H9 (cell line): ENCODE results near the gene NDRG2. TPM values are rescaled to one million over a fixed set of nuclear protein-coding genes. Genes with fewer than 3 reads are reported as not detected.
A peak's percentile ranks its signal among the peaks of the same experiment; 100 is the strongest.

Source experiments
- DNase-seq: peaks from one replicate; pipeline ENCODE4 v3.0.0-alpha.2; 2017
- H2AFZ ChIP-seq: one replicate; pipeline ENCODE4 v1.6.1; 2013; ENCODE audit warnings: mild to moderate bottlenecking, low read length, control low read depth, moderate library complexity
- H2AK5ac ChIP-seq: 2 replicates; pipeline ENCODE4 v1.6.1; 2013; ENCODE audit warnings: low read length, control low read depth, mixed read lengths; ENCODE audit not compliant: insufficient read length
- H2BK120ac ChIP-seq: one replicate; pipeline ENCODE4 v1.6.1; 2013; ENCODE audit warnings: low read depth, mild to moderate bottlenecking, low read length, control low read depth, inconsistent platforms; ENCODE audit not compliant: poor library complexity, severe bottlenecking
- H2BK12ac ChIP-seq: 2 replicates; pipeline ENCODE4 v1.6.1; 2013; ENCODE audit warnings: low read length, control low read depth, mixed read lengths, low read depth; ENCODE audit not compliant: insufficient read length
- H2BK15ac ChIP-seq: 2 replicates; pipeline ENCODE4 v1.6.1; 2013; ENCODE audit warnings: low read depth, low read length, control low read depth
- H2BK20ac ChIP-seq: one replicate; pipeline ENCODE4 v1.6.1; 2013; ENCODE audit warnings: low read depth, mild to moderate bottlenecking, low read length, control low read depth, inconsistent platforms; ENCODE audit not compliant: poor library complexity, severe bottlenecking
- H2BK5ac ChIP-seq: 2 replicates; pipeline ENCODE4 v1.6.1; 2013; ENCODE audit warnings: low read length, control low read depth, mixed read lengths; ENCODE audit not compliant: insufficient read length
- H3K14ac ChIP-seq: 2 replicates; pipeline ENCODE4 v1.6.1; 2013; ENCODE audit warnings: low read length, control low read depth; ENCODE audit not compliant: insufficient read depth
- H3K18ac ChIP-seq: 2 replicates; pipeline ENCODE4 v1.6.1; 2013; ENCODE audit warnings: low read depth, mild to moderate bottlenecking, mixed read lengths, low read length, control low read depth; ENCODE audit not compliant: insufficient read length
- H3K23ac ChIP-seq: 2 replicates; pipeline ENCODE4 v1.6.1; 2013; ENCODE audit warnings: low read length, control low read depth, mixed read lengths, low read depth; ENCODE audit not compliant: insufficient read length
- H3K23me2 ChIP-seq: 2 replicates; pipeline ENCODE4 v1.6.1; 2013; ENCODE audit warnings: low read depth, mild to moderate bottlenecking, mixed read lengths, low read length, control low read depth; ENCODE audit not compliant: insufficient read length, poor library complexity, severe bottlenecking
- H3K27ac ChIP-seq: 2 replicates; pipeline ENCODE4 v1.5.1; 2013; ENCODE audit warnings: low read length, control low read depth, mixed read lengths, low read depth; ENCODE audit not compliant: insufficient read length
- H3K27me3 ChIP-seq: 2 replicates; pipeline ENCODE4 v1.6.1; 2013; ENCODE audit warnings: low read length, control low read depth, inconsistent platforms; ENCODE audit not compliant: insufficient read depth
- H3K4ac ChIP-seq: 2 replicates; pipeline ENCODE4 v1.6.1; 2013; ENCODE audit warnings: low read depth, mild to moderate bottlenecking, control low read depth, inconsistent platforms, low read length, moderate library complexity
- H3K4me1 ChIP-seq: 2 replicates; pipeline ENCODE4 v1.6.1; 2013; ENCODE audit warnings: low read length, control low read depth, inconsistent platforms; ENCODE audit not compliant: insufficient read depth
- H3K4me2 ChIP-seq: 2 replicates; pipeline ENCODE4 v1.6.1; 2013; ENCODE audit warnings: low read length, control low read depth, mixed read lengths; ENCODE audit not compliant: insufficient read length, insufficient read depth
- H3K56ac ChIP-seq: 2 replicates; pipeline ENCODE4 v1.6.1; 2013; ENCODE audit warnings: low read depth, mild to moderate bottlenecking, mixed read lengths, low read length, control low read depth; ENCODE audit not compliant: insufficient read length
- H3K79me1 ChIP-seq: 2 replicates; pipeline ENCODE4 v1.6.1; 2013; ENCODE audit warnings: low read depth, mild to moderate bottlenecking, moderate library complexity, low read length, control low read depth, inconsistent platforms; ENCODE audit not compliant: insufficient read depth, poor library complexity, severe bottlenecking
- H3K79me2 ChIP-seq: 2 replicates; pipeline ENCODE4 v1.6.1; 2013; ENCODE audit warnings: low read length, control low read depth, inconsistent platforms; ENCODE audit not compliant: insufficient read depth
- H3K9ac ChIP-seq: 2 replicates; pipeline ENCODE4 v1.6.1; 2013; ENCODE audit warnings: low read length, control low read depth, mixed read lengths; ENCODE audit not compliant: insufficient read length; ENCODE audit errors: extremely low read depth
- H3K9me3 ChIP-seq: one replicate; pipeline ENCODE4 v1.6.1; 2013; ENCODE audit warnings: low read depth, low read length, inconsistent platforms; ENCODE audit not compliant: control insufficient read depth
- H3T11ph ChIP-seq: one replicate; pipeline ENCODE4 v1.6.1; 2013; ENCODE audit warnings: mild to moderate bottlenecking, low read length, control low read depth, inconsistent platforms
- H4K20me1 ChIP-seq: one replicate; pipeline ENCODE4 v1.6.1; 2013; ENCODE audit not compliant: control insufficient read depth, insufficient read length, insufficient read depth
- H4K5ac ChIP-seq: 2 replicates; pipeline ENCODE4 v1.6.1; 2013; ENCODE audit warnings: low read depth, mild to moderate bottlenecking, mixed read lengths, low read length, control low read depth; ENCODE audit not compliant: insufficient read length
- H4K8ac ChIP-seq: replicated peaks from 2 replicates; pipeline ENCODE4 v1.6.1; 2013; ENCODE audit warnings: low read length, control low read depth, mixed read lengths, low read depth; ENCODE audit not compliant: insufficient read length
- H4K91ac ChIP-seq: 2 replicates; pipeline ENCODE4 v1.6.1; 2013; ENCODE audit warnings: low read depth, mild to moderate bottlenecking, moderate library complexity, mixed read lengths, low read length, control low read depth; ENCODE audit not compliant: insufficient read length
- H3K27ac Mint-ChIP-seq, 3 experiments: 2 replicates in 2 of 3; 3 replicates in 1 of 3; pipeline ENCODE4 v1.8.0; 2020 to 2021; ENCODE audit warnings: mixed read lengths in 3 of 3, mild to moderate bottlenecking in 1 of 3, moderate library complexity in 1 of 3
- H3K27me3 Mint-ChIP-seq: 2 replicates; pipeline ENCODE4 v1.8.0; 2021; ENCODE audit warnings: low read depth, mild to moderate bottlenecking, moderate library complexity, mixed read lengths
- H3K36me3 Mint-ChIP-seq, 3 experiments: 2 replicates in 2 of 3; 3 replicates in 1 of 3; pipeline ENCODE4 v1.8.0; 2020 to 2021; ENCODE audit warnings: low read depth in 3 of 3, mixed read lengths in 3 of 3; ENCODE audit not compliant: insufficient read depth in 1 of 3
- H3K4me1 Mint-ChIP-seq, 2 experiments: 2 replicates each; pipeline ENCODE4 v1.8.0; 2020; ENCODE audit warnings: mixed read lengths in 2 of 2
- H3K4me3 Mint-ChIP-seq, 2 experiments: 2 replicates in 1 of 2; 3 replicates in 1 of 2; pipeline ENCODE4 v1.8.0; 2020 to 2021; ENCODE audit warnings: mild to moderate bottlenecking in 2 of 2, mixed read lengths in 2 of 2, moderate library complexity in 1 of 2
- H3K9me3 Mint-ChIP-seq, 2 experiments: 2 replicates in 1 of 2; 3 replicates in 1 of 2; pipeline ENCODE4 v1.8.0; 2020; ENCODE audit warnings: mild to moderate bottlenecking in 2 of 2, mixed read lengths in 2 of 2, moderate library complexity in 1 of 2
- CTCF ChIP-seq: fragments of 200-600 bp; sonication (generic); conservative IDR thresholded peaks from 3 replicates; pipeline ENCODE4 v1.8.0; 2021; ENCODE audit warnings: antibody characterized with exemption, mild to moderate bottlenecking
- WGBS: extraction: QIAGEN DNeasy Blood & Tissue Kit; methylation state at CpG from one replicate; pipeline ENCODE4 v1.1.7; 2013; ENCODE audit warnings: missing lambda C conversion rate, low lambda C conversion rate, mixed read lengths; ENCODE audit not compliant: insufficient read length; ENCODE audit errors: extremely low coverage; 5-methylcytosine and 5-hydroxymethylcytosine counted together
- total RNA-seq: library from RNA; stranded (reverse); gene quantifications from 2 replicates; pipeline ENCODE4 v1.2.1, GENCODE V29; 2021

NDRG2 gene
- total RNA-seq, 1 experiment from 2014 or later = 20.6 TPM

DNA sequence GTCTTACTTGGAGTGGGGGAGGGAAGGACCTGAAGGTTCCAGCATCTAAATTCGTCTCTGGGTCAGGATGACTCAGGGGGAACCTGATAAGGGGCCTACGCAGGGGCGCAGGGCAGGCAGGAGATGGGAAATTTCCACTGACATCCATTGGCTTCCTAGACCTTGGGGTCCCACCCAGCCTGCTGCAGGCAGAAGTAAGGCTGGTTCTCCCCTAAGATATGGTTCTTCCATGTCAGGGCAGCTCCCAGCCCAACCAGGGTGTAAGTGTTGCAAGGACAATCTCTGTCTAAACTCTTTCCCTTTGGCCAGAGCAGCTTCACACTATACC, 2.1 kb upstream of the NDRG2 start:
- no peak for TF ChIP-seq CTCF

More for the DNA sequence above, 2.1 kb upstream of the NDRG2 start:
- no peak overlapping the region for H2BK20ac ChIP-seq
- H3K27me3 ChIP-seq = peaks cover 8% of the 10 kb centered on the region; the same call in 1 of the 2 replicates
- no peak overlapping the region for H2BK12ac ChIP-seq
- H4K91ac ChIP-seq = no peak overlapping the region
- no peak overlapping the region for H3K27ac ChIP-seq
- no peaks in the 10 kb centered on the region for H3K9me3 Mint-ChIP-seq
- H3K4me2 ChIP-seq = no peak overlapping the region
- peaks cover 0 to 2% (median 1%) of the 10 kb centered on the region in 3 experiments; a peak in 1 of 7 replicates for H3K36me3 Mint-ChIP-seq
- no peak overlapping the region for H3K23ac ChIP-seq
- H3K27me3 Mint-ChIP-seq = peaks cover 63% of the 10 kb centered on the region
- no peak overlapping the region for H3T11ph ChIP-seq
- H2BK15ac ChIP-seq = no peak overlapping the region
- H3K23me2 ChIP-seq = peaks cover 12% of the 10 kb centered on the region
- peaks cover 4% of the 10 kb centered on the region; the same call in 1 of the 2 replicates for H3K4me1 ChIP-seq
- peak overlapping the region; percentile 25 to 68; a peak in 4 of 5 replicates for H3K4me3 Mint-ChIP-seq
- H4K5ac ChIP-seq = no peak overlapping the region
- no peaks in the 10 kb centered on the region for H4K20me1 ChIP-seq
- no peaks in the 10 kb centered on the region for H3K79me1 ChIP-seq
- no peak overlapping the region for H2BK5ac ChIP-seq
- H3K9me3 ChIP-seq = no peaks in the 10 kb centered on the region
- no peak overlapping the region for H3K4ac ChIP-seq
- H2AFZ ChIP-seq = no peak overlapping the region
- H3K18ac ChIP-seq = no peak overlapping the region
- H3K4me1 Mint-ChIP-seq = peaks cover 35 to 40% of the 10 kb centered on the region in 2 experiments
- no peak overlapping the region; a peak in 2 of 7 replicates for H3K27ac Mint-ChIP-seq
- no peak overlapping the region for H3K56ac ChIP-seq
- no peak overlapping the region for H3K14ac ChIP-seq
- H4K8ac ChIP-seq = no peak overlapping the region
- H3K9ac ChIP-seq = no peak overlapping the region
- H2AK5ac ChIP-seq = no peak overlapping the region
- H3K79me2 ChIP-seq = no peaks in the 10 kb centered on the region
- DNase-seq = no peak
- H2BK120ac ChIP-seq = no peak overlapping the region
- no CpG with 5 or more reads among the region's 3 CpGs for WGBS
